Measurements from ENCODE around the gene HHAT.

HHAT gene

DNA sequence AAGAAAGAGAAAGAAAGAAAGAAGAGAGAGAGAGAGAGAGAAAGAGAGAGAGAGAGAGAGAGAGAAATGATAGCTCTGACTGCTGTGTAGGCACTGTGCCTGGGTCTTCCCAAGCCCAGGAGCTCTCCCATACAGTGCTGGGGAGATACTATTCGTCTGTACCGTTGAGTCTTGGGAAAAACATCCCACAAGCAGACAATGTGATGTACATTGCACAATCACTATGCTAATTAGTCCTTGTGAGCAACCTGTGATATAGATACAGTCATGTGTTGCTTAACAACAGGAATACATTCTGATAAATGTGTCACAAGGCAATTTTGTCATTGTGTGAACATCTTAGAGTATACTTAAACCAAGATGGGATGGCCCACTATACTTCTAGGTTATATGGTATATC is 381.0 kb downstream of the HHAT start:
- H3K9me3 ChIP-seq (ENCODE audit: control insufficient read depth, low read length), result no peaks in the 10 kb centered on the region
- no peak overlapping the region for H3K27ac ChIP-seq (ENCODE audit: low read depth, low read length, severe bottlenecking)
- WGBS, 2 experiments (ENCODE audit: insufficient coverage in 2 of 2), result no CpG with 5 or more reads among the region's 2 CpGs
- no peak overlapping the region for H3K4me3 ChIP-seq (ENCODE audit: extremely low read depth, insufficient read depth, low read length, poor library complexity, severe bottlenecking)
- H3K4me1 ChIP-seq (ENCODE audit: control insufficient read depth, insufficient read depth, low read length, poor library complexity, severe bottlenecking), result no peaks in the 10 kb centered on the region
- no peaks in the 10 kb centered on the region for H3K36me3 ChIP-seq (ENCODE audit: control insufficient read depth, insufficient read depth, low read length)

DNA sequence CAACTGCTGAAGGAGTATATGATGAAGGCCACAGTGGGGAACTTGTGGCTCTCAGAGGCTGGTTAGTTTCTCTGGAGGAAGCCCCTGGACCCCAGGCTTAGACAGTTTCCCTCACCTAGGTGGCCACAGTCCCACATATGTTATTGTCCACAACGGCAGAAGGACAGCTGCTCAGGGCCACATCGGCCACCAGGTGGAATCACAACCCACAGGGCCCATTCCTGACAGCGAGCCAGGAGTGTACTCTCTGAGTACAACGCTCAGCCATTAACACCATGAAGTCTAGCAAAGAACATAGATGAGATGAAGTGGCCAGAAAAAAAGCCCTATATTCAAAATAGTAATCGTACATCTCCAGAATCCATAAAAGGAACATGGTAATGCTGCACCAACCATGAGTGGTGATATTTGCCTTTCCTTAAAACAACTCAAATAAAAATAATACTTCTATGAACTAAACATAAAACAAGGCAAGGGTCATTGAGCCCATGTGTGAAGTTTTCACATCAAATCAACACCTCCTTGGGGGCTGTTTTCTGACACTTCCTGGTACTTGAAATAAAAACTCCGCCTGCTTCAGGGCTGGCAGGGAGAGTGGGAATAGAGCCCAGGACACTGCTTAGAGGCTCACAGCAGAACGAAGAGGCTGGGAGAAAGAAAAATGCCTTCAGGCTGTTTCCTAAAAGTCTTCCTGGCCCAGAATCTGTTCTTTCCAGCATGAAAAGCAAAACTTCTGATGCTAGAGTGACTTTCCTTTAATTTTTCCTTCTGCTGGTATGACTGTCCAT is 383.3 kb downstream of the HHAT start:
- Histone ChIP-seq H3K36me3 (ENCODE audit: control insufficient read depth, insufficient read depth, low read length) (no peaks in the 10 kb centered on the region), H3K27ac (ENCODE audit: low read depth, low read length, severe bottlenecking) (no peak overlapping the region), H3K9me3 (ENCODE audit: control insufficient read depth, low read length) (no peaks in the 10 kb centered on the region), H3K4me3 (ENCODE audit: extremely low read depth, insufficient read depth, low read length, poor library complexity, severe bottlenecking) (no peak overlapping the region), H3K4me1 (ENCODE audit: control insufficient read depth, insufficient read depth, low read length, poor library complexity, severe bottlenecking) (no peaks in the 10 kb centered on the region)
- WGBS, 2 experiments (ENCODE audit: insufficient coverage in 2 of 2), result 70 to 80% methylated on average over 2 to 7 of the region's 7 CpGs

DNA sequence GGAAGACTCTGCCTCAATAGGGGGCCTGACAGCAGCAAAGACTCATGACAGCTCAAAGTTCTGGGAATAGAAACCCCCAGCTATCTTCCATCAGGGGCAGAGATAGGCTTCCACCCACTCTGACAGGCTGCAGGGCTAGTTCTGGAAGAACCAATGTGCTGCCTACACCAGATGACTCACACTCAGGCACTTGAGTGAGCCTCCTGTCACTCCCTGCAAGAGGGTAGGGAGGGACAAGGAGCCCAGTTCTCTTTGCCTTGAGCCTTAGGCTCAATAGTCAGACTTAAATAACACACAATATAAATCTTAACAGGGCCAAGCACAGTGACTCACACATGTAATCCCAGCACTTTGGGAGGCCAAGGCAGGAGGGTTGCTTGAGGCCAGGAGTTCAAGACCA is 386.4 kb downstream of the HHAT start:
- Histone ChIP-seq H3K4me1 (ENCODE audit: control insufficient read depth, insufficient read depth, low read length, poor library complexity, severe bottlenecking) (no peaks in the 10 kb centered on the region), H3K9me3 (ENCODE audit: control insufficient read depth, low read length) (no peaks in the 10 kb centered on the region), H3K36me3 (ENCODE audit: control insufficient read depth, insufficient read depth, low read length) (no peaks in the 10 kb centered on the region), H3K4me3 (ENCODE audit: extremely low read depth, insufficient read depth, low read length, poor library complexity, severe bottlenecking) (no peak overlapping the region), H3K27ac (ENCODE audit: low read depth, low read length, severe bottlenecking) (no peak overlapping the region)

DNA sequence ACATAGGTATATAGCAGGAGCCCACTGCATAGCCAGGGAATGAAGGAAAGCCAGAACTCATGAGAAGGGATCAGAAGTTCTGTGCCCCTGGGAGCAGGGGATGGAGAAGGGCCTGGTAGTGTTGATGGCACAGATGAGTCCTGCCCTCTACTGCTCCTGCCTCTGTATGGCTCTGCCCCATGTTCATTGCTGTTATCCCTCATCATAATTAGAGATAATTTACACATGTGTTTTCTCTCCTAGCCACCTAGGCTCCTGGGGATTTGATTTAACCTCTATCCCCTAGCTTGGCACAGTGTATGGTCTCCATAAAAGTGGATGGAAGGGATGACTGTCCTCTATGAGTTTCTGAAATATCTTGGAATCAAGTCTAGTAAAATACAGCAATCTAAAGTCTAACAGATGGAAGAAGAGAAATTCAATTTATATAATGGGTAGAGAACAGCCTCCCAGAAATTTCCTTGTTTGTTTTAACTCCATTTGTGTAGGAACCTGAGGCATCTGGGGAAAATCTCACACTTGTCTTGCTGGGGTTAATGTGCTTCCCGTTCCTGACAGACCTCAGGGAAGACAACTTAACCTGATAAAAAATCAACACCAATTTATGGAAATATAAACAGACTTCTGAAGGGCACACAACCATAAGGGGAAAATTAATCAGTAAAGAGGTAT is 393.8 kb downstream of the HHAT start:
- no peaks in the 10 kb centered on the region for H3K9me3 ChIP-seq (ENCODE audit: control insufficient read depth, low read length)
- no peaks in the 10 kb centered on the region for H3K36me3 ChIP-seq (ENCODE audit: control insufficient read depth, insufficient read depth, low read length)
- H3K4me3 ChIP-seq (ENCODE audit: extremely low read depth, insufficient read depth, low read length, poor library complexity, severe bottlenecking), result no peak overlapping the region
- H3K4me1 ChIP-seq (ENCODE audit: control insufficient read depth, insufficient read depth, low read length, poor library complexity, severe bottlenecking), result no peaks in the 10 kb centered on the region
- no peak overlapping the region for H3K27ac ChIP-seq (ENCODE audit: low read depth, low read length, severe bottlenecking)
- no CpG with 5 or more reads among the region's 1 CpG for WGBS, 2 experiments (ENCODE audit: insufficient coverage in 2 of 2)

DNA sequence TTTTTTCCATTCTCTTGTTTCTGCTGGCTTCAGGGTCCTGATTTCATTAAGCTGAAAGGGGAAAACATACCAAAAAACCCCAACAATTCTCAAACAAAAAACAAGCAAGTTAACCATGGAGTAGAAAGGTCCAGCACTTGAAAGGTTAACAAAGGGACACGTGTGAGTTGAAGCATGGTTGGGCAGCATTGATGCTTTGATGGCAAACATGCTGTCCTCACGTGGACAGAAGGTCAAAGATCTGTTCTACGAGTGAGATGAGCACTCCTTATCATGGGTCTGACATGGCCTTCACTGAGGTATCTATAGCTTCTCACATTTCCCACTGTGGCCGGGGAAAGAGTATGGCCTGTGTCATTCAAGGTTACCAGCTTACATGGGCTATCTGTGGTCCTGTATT is 394.9 kb downstream of the HHAT start:
- WGBS, 2 experiments (ENCODE audit: insufficient coverage in 2 of 2), result 64 to 71% methylated on average over 3 of the region's 4 CpGs
- H3K4me3 ChIP-seq (ENCODE audit: extremely low read depth, insufficient read depth, low read length, poor library complexity, severe bottlenecking), result no peak overlapping the region
- no peaks in the 10 kb centered on the region for H3K4me1 ChIP-seq (ENCODE audit: control insufficient read depth, insufficient read depth, low read length, poor library complexity, severe bottlenecking)
- H3K9me3 ChIP-seq (ENCODE audit: control insufficient read depth, low read length), result no peaks in the 10 kb centered on the region
- H3K36me3 ChIP-seq (ENCODE audit: control insufficient read depth, insufficient read depth, low read length), result no peaks in the 10 kb centered on the region
- no peak overlapping the region for H3K27ac ChIP-seq (ENCODE audit: low read depth, low read length, severe bottlenecking)

DNA sequence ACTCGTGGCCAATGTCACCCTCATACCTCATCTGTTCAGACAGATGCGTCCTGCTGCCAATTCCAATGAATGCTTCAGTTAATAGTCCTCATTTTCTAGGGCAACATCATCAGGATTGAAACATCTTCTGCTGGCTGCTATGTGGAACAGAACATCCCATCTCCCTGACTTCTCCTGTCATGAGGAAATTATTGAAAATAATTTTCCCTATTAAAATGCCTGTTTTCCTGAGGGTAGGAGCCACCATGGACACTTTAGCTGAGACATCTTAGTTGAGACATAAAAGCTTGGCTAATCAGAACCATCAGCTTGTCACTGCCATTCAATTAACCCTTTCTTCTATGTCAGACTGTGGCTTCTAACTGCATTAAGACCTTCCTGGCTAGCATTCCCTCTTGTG is 396.1 kb downstream of the HHAT start:
- no peaks in the 10 kb centered on the region for H3K9me3 ChIP-seq (ENCODE audit: control insufficient read depth, low read length)
- H3K36me3 ChIP-seq (ENCODE audit: control insufficient read depth, insufficient read depth, low read length), result no peaks in the 10 kb centered on the region
- 87 to 90% methylated on average over 2 of the region's 2 CpGs for WGBS, 2 experiments (ENCODE audit: insufficient coverage in 2 of 2)
- H3K4me1 ChIP-seq (ENCODE audit: control insufficient read depth, insufficient read depth, low read length, poor library complexity, severe bottlenecking), result no peaks in the 10 kb centered on the region
- H3K4me3 ChIP-seq (ENCODE audit: extremely low read depth, insufficient read depth, low read length, poor library complexity, severe bottlenecking), result no peak overlapping the region
- no peak overlapping the region for H3K27ac ChIP-seq (ENCODE audit: low read depth, low read length, severe bottlenecking)
